Endodermal cell (in vitro differentiated cells): Measurements from ENCODE around the gene PXDC1. TPM values are rescaled to one million over a fixed set of nuclear protein-coding genes. Genes with fewer than 3 reads are reported as not detected.
A peak's percentile ranks its signal among the peaks of the same experiment; 100 is the strongest.

Experiments used
- DNase-seq: peaks from one replicate; pipeline ENCODE4 v3.0.0-alpha.2; 2017
- H3K27ac ChIP-seq: 2 replicates; pipeline ENCODE4 v1.5.1; 2013; ENCODE audit warnings: mild to moderate bottlenecking, low read depth, low read length, moderate library complexity
- H3K27me3 ChIP-seq: 2 replicates; pipeline ENCODE4 v1.6.1; 2013; ENCODE audit warnings: mild to moderate bottlenecking, low read length, moderate library complexity; ENCODE audit not compliant: insufficient read depth, control insufficient read depth, poor library complexity, severe bottlenecking
- H3K36me3 ChIP-seq: 2 replicates; pipeline ENCODE4 v1.7.0; 2013; ENCODE audit warnings: mild to moderate bottlenecking, low read length, moderate library complexity; ENCODE audit not compliant: control insufficient read depth, insufficient read depth
- H3K4me1 ChIP-seq: one replicate; pipeline ENCODE4 v1.7.0; 2013; ENCODE audit warnings: low read length; ENCODE audit not compliant: control insufficient read depth, insufficient read depth
- H3K4me3 ChIP-seq: 2 replicates; pipeline ENCODE4 v1.5.1; 2013; ENCODE audit warnings: mild to moderate bottlenecking, low read length, moderate library complexity
- H3K9ac ChIP-seq: 2 replicates; pipeline ENCODE4 v1.6.1; 2013; ENCODE audit warnings: mild to moderate bottlenecking, low read length, moderate library complexity; ENCODE audit not compliant: poor library complexity, severe bottlenecking; ENCODE audit errors: extremely low read depth
- H3K9me3 ChIP-seq: 2 replicates; pipeline ENCODE4 v1.6.1; 2013; ENCODE audit warnings: mild to moderate bottlenecking, low read length, moderate library complexity; ENCODE audit not compliant: control insufficient read depth
- H3K27ac Mint-ChIP-seq: 2 replicates; pipeline ENCODE4 v1.8.0; 2020; ENCODE audit warnings: mixed read lengths
- H3K27me3 Mint-ChIP-seq: 2 replicates; pipeline ENCODE4 v1.8.0; 2021; ENCODE audit warnings: mild to moderate bottlenecking, mixed read lengths; ENCODE audit not compliant: insufficient read depth
- H3K36me3 Mint-ChIP-seq: 2 replicates; pipeline ENCODE4 v1.8.0; 2020; ENCODE audit warnings: low read depth, mixed read lengths
- H3K4me1 Mint-ChIP-seq: 2 replicates; pipeline ENCODE4 v1.8.0; 2020; ENCODE audit warnings: mixed read lengths
- H3K4me3 Mint-ChIP-seq: 2 replicates; pipeline ENCODE4 v1.8.0; 2020; ENCODE audit warnings: mild to moderate bottlenecking, moderate library complexity, mixed read lengths
- H3K9me3 Mint-ChIP-seq: 2 replicates; pipeline ENCODE4 v1.8.0; 2020; ENCODE audit warnings: mild to moderate bottlenecking, mixed read lengths
- WGBS, 2 experiments: methylation state at CpG; one replicate each; pipeline versions ENCODE4 v1.1.5 to v1.1.7; 2013; ENCODE audit warnings: missing lambda C conversion rate in 2 of 2, mixed read lengths in 1 of 2; ENCODE audit not compliant: insufficient coverage in 1 of 2, insufficient read length in 1 of 2; 5-methylcytosine and 5-hydroxymethylcytosine counted together
- total RNA-seq, 2 donors: library from RNA; stranded (reverse); fragmentation: NEBNext Ultra II Directional in 1 of 2; extraction: Animal tissue kit (Norgen Biotek cat#: 25700) in 1 of 2; gene quantifications; 2 replicates in 1 of 2; 3 replicates in 1 of 2; pipeline ENCODE4 v1.2.1, GENCODE V29; 2021
- TF ChIP-seq, protein P1 (sequence below): fragments of 200-600 bp; sonication (generic); conservative IDR thresholded peaks from 2 replicates; pipeline ENCODE4 v1.5.0; 2021; ENCODE audit warnings: antibody characterized with exemption, mild to moderate bottlenecking

Gene PXDC1
- total RNA-seq, 2 donors from 2014 or later: 3.3 to 4.6 TPM

DNA sequence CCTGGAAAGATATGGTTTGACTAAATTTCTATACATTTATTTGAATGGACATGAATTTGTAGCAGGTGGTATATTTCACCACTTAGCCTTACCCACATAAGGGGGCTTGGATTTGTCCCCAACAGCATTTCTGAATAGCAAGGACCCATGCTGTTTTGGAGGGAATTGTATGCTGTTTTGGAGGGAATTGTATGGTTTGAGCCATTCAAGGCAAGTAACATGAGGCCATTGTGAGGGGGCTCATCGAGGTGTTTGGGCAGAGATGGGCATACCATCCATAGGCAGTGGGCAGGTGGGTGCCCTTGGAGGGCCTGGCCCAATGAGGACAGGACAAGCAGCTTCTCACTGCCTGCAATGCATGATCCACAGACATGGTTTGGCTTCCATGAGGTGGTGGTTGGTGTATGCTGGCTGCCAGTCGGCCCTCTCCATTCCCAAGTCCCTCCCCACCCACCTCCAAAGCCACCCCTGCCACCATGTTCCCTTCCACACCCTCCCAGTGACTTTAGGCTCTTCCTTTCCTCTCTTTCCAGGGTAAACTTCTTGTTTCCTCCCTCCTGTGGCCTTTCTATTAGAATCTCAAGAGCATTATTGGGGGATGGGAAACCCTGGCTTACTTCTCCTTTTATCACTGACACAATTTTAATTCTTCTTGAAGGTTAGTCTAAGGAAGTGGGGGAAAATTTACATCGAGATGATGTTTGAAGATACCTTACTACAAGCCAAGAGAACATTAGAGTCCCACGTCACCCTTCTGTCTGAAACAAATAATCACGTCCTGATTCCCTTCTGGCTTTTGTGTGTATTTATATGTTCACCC lies 13.2 kb upstream of the PXDC1 start:
- Histone ChIP-seq H3K4me1 (no peaks in the 10 kb centered on the region), H3K9me3 (no peaks in the 10 kb centered on the region), H3K36me3 (no peaks in the 10 kb centered on the region), H3K27ac (no peak overlapping the region), H3K27me3 (no peaks in the 10 kb centered on the region), H3K4me3 (no peak overlapping the region), H3K9ac (no peak overlapping the region)
- TF ChIP-seq, protein P1, sequence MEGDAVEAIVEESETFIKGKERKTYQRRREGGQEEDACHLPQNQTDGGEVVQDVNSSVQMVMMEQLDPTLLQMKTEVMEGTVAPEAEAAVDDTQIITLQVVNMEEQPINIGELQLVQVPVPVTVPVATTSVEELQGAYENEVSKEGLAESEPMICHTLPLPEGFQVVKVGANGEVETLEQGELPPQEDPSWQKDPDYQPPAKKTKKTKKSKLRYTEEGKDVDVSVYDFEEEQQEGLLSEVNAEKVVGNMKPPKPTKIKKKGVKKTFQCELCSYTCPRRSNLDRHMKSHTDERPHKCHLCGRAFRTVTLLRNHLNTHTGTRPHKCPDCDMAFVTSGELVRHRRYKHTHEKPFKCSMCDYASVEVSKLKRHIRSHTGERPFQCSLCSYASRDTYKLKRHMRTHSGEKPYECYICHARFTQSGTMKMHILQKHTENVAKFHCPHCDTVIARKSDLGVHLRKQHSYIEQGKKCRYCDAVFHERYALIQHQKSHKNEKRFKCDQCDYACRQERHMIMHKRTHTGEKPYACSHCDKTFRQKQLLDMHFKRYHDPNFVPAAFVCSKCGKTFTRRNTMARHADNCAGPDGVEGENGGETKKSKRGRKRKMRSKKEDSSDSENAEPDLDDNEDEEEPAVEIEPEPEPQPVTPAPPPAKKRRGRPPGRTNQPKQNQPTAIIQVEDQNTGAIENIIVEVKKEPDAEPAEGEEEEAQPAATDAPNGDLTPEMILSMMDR: no peak
- no peaks in the 10 kb centered on the region for H3K36me3 Mint-ChIP-seq
- peaks cover 4% of the 10 kb centered on the region for H3K4me1 Mint-ChIP-seq
- WGBS, 2 experiments: 88 to 96% methylated on average over 1 to 5 of the region's 5 CpGs
- no peak overlapping the region for H3K4me3 Mint-ChIP-seq
- DNase-seq: peak; percentile 41
- no peaks in the 10 kb centered on the region for H3K9me3 Mint-ChIP-seq
- H3K27me3 Mint-ChIP-seq: peaks cover 3% of the 10 kb centered on the region
- H3K27ac Mint-ChIP-seq: no peak overlapping the region

DNA sequence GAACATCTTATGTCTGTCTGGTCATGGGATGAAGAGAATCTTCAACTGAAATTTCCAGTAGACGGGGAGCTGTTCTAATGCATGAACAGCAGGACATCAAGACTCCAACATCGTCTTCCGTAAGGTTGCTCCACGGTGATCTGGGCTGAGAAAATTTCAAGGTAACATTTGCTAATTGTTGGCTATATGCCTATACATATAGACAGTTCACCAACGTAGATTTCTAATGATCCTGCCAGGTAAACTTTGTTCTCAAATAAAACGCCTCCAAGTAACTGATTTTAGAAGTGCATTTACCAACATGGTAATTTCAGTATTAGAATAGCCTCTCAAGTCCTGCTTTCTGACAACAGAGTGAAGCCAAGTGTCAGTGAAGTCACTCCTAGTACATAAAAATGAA lies 11.3 kb upstream of the PXDC1 start:
- Histone ChIP-seq H3K9ac (no peak overlapping the region), H3K4me3 (no peak overlapping the region), H3K36me3 (no peaks in the 10 kb centered on the region), H3K4me1 (no peaks in the 10 kb centered on the region), H3K9me3 (no peaks in the 10 kb centered on the region), H3K27me3 (no peaks in the 10 kb centered on the region), H3K27ac (no peak overlapping the region)
- Mint-ChIP-seq H3K36me3 (no peaks in the 10 kb centered on the region), H3K4me3 (no peak overlapping the region), H3K27me3 (no peaks in the 10 kb centered on the region), H3K4me1 (peaks cover 4% of the 10 kb centered on the region), H3K9me3 (no peaks in the 10 kb centered on the region), H3K27ac (no peak overlapping the region)
- no peak for DNase-seq
- 92 to 98% methylated on average over 6 of the region's 6 CpGs for WGBS, 2 experiments
- TF ChIP-seq, protein P1: no peak

DNA sequence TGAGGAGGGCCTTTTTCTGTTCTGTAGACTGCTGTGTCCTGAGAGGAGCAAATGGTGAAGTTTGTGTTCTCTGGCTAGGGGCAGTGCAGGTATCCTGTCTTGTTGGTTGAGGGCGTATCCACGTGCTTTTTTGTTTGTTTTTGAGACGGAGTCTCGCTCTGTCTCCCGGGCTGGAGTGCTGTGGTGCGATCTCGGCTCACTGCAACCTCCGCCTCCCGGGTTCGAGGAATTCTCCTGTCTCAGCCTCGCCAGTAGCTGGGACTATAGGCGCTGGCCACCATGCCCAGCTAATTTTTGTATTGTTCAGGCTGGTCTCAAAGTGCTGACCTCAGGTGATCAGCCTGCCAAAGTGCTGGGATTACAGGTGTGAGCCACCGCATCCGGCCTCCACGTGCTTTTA lies 10.8 kb upstream of the PXDC1 start:
- TF ChIP-seq, protein P1: no peak
- no peaks in the 10 kb centered on the region for H3K36me3 Mint-ChIP-seq
- no peaks in the 10 kb centered on the region for H3K4me1 ChIP-seq
- H3K9ac ChIP-seq: no peak overlapping the region
- H3K36me3 ChIP-seq: no peaks in the 10 kb centered on the region
- no peak overlapping the region for H3K4me3 Mint-ChIP-seq
- no peak overlapping the region for H3K27ac ChIP-seq
- H3K27me3 Mint-ChIP-seq: no peaks in the 10 kb centered on the region
- 94 to 96% methylated on average over 13 to 15 of the region's 15 CpGs for WGBS, 2 experiments
- H3K9me3 Mint-ChIP-seq: no peaks in the 10 kb centered on the region
- peak; percentile 18 for DNase-seq
- H3K27ac Mint-ChIP-seq: no peak overlapping the region
- peaks cover 4% of the 10 kb centered on the region for H3K4me1 Mint-ChIP-seq
- no peaks in the 10 kb centered on the region for H3K27me3 ChIP-seq
- no peaks in the 10 kb centered on the region for H3K9me3 ChIP-seq
- no peak overlapping the region for H3K4me3 ChIP-seq
